NCI-H2196 (cell line): Measurements from ENCODE around the gene METTL8.

Source experiments
- DNase-seq: peaks from one replicate; lab custom pipeline; 2025; ENCODE audit not compliant: unreplicated experiment; lab: John Stamatoyannopoulos, UW

Gene METTL8

GRCh38 chr2:171433763-171434012 is at the start of gene METTL8:
TSS of gene METTL8 (minus strand) at chr2:171433990. CDS start at chr2:171392185, 41,805 bp downstream.
- no peak for DNase-seq

GRCh38 chr2:171482877-171483276 is 49.1 kb upstream of the METTL8 start:
- DNase-seq: no peak

GRCh38 chr2:171482308-171482707 is 48.5 kb upstream of the METTL8 start:
- no peak for DNase-seq

GRCh38 chr2:171480908-171481307 is 47.1 kb upstream of the METTL8 start:
- DNase-seq: no peak

- no peak for DNase-seq
Observed at GRCh38 chr2:171479154-171479814, 45.5 kb upstream of the METTL8 start.

GRCh38 chr2:171478345-171478744 is 44.6 kb upstream of the METTL8 start:
- DNase-seq: no peak

GRCh38 chr2:171475979-171476378 is 42.2 kb upstream of the METTL8 start:
- DNase-seq: no peak

GRCh38 chr2:171470129-171470528 is 36.3 kb upstream of the METTL8 start:
- DNase-seq: no peak

- no peak for DNase-seq
Observed at GRCh38 chr2:171469176-171469575, 35.4 kb upstream of the METTL8 start.

- no peak for DNase-seq
Observed at GRCh38 chr2:171460537-171460936, 26.7 kb upstream of the METTL8 start.

GRCh38 chr2:171459498-171459897 is 25.7 kb upstream of the METTL8 start:
- no peak for DNase-seq

GRCh38 chr2:171452773-171453172 is 19.0 kb upstream of the METTL8 start:
- DNase-seq: no peak

- no peak for DNase-seq
Observed at GRCh38 chr2:171451074-171451473, 17.3 kb upstream of the METTL8 start.

GRCh38 chr2:171447675-171448074 is 13.9 kb upstream of the METTL8 start:
- no peak for DNase-seq

GRCh38 chr2:171441470-171441869 is 7.7 kb upstream of the METTL8 start:
- no peak for DNase-seq

GRCh38 chr2:171436307-171436706 is 2.5 kb upstream of the METTL8 start:
- DNase-seq: no peak

GRCh38 chr2:171434013-171434989 is 511 bp upstream of the METTL8 start, which contains the start of gene DCAF17:
TSS of gene DCAF17 (plus strand) at chr2:171434226. CDS start at chr2:171434578, 352 bp downstream.
- peak; percentile 95 for DNase-seq

GRCh38 chr2:171432969-171433762 is 624 bp downstream of the METTL8 start:
- peak; percentile 41 for DNase-seq

- no peak for DNase-seq
Observed at GRCh38 chr2:171432206-171432968, 1.4 kb downstream of the METTL8 start.

GRCh38 chr2:171431677-171432167 is 2.1 kb downstream of the METTL8 start:
- DNase-seq: no peak
